ENCODE measurements around the gene ANO1.
A peak's percentile ranks its signal among the peaks of the same experiment; 100 is the strongest.

ANO1 gene

DNA sequence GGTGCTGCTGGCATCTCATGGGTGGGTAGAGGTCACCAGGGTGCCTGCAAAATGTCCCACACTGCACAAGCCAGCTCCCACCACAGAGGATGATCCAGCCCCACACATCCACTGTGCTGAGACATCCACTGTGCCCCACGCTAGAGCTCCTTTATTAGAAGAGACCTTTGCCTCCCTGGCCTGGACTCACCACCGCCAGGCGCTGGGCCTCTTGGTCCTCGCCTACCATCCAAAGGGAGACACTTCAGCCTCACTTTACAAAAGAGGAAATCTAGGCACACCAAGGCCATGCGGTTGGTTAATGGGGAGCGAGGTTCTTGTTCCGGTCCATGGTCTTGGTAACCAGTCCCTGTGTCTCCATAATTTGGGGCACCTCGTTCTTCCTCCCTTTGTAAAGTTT is 3.4 kb upstream of the ANO1 start:
- DNase-seq = no peak

DNA sequence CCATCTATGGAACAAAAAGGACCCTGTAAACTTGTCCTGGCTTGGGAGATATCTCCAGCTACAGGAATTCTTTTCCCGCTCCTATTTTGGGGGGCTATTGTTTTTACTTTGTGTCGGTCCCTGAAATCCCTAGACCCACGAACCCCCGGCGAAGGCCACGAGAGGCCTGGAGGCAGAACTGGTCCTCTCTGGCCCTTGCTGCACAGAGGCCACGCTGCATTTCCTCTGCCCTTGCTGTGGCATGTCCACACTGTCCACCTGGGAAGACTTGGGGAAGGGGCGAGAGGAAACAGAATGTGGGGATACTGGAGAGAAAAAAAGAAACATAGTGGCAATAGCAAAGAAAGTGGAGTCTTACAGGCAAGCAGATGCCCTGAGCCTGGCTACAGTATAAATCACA is 2.3 kb upstream of the ANO1 start:
- no peak for DNase-seq

DNA sequence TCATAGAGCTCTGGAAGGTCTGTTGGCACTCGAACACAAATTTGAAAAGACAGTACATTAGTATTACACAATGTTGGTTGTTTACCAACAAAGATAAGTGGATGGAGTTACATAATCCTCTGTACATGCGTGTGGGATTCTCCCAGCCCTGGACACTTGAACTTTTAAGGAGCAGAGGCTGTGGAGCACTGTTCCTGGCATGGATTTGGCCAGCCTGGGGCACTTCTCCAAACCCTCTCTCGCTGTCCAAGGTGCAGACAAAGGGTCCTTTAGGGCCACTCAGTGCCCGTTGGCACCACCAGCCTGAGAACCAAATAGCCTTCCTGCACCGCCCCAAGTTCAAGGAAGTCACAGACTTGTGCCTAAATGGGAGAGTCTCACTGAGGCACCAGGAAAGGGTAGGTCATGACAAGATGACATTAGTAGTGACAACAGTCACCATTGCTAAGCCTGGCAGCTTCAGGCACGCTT is 1.6 kb upstream of the ANO1 start:
- no peak for DNase-seq

DNA sequence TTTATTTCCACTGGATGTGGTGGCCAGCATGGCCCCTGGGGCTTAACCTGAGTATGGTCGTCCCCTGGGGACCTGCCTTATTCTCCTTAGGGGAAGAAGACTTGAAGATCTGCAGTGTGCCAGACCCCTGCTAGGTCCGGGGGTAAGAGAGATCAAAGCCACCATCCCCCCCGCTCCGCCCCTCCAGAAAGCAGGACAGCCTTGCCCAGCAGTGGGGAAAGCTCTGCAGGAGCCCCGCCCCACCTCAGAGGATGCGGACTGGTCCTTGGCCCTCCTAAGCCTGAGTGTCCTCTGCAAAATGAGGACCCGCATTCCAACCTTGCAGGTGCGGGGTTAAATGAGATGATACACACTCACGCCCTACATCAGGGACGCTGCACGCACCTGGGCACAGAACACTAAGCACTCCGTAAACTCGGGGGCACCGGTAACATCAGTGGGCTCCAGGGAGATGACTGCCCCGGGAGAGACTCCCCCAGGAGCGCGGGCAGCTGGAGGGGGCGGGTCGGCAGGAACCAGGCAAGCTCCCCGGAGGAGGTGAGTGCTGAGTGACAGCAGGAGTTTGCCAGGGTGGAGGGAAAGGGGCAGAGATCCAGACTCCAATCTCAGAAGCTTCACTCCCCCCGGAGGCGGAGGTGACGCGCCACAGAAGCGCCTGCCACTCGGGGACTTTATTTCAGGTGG is 564 bp upstream of the ANO1 start:
- DNase-seq = no peak

DNA sequence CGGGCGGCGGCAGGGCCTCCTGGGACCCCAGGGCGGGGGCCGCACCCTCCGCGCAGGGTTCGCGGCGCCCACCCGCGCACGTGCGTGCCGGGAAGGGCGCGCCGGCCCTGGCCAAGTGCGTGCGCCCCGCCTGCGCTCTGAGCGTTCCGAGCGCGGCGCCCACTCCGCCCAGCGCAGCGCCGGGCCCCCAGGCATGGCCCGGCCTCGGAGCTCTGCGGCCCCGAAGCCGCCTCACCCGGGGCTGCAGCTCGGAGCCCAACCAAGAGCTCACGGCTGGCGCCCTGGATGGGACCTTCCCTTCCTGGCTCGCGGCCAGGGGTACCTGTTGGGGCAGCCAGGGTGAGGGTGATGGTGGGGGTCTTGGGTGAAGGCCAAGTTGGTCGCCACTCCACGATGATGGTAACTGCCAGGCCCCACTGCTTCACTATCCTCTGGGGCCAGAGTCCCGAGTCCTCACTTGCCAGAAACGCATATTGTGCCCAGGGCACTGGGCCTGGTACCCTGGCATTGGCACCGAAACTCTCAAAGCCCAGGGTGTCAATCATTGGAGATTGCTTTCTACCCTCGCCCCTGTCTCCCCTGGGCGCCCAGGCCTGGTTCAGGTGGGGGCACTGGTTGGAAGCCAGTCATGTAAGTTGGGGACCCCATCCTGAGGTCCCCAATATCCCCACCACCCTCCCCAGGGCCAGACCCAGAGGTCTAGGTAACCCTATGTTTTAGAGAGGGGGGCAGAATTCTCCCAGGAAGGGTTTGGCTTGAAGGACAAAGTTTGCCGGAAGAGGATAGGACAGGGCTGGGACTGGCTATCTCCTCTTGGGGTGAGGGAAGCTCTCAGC is 882 bp downstream of the ANO1 start:
- no peak for DNase-seq

DNA sequence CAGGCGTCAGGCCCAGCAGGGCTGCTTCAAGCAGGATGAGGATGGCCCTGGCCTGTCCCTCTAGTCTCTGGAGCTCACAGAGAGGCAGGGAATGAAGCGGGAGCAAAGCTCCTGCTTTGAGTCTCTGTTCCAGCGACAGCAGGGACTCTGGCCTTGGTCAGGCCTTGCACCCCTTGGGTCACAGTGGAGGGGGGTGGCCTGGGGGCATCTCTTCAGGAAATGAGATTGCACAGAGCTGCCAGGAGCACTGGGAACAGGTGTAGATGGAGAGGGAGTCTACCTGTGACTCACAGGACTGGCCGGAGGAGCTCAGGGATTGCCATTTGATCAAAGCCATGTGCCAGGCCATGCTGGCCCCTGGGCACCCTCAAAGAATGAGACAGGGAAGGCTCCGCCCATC is 1.6 kb downstream of the ANO1 start:
- DNase-seq = no peak

DNA sequence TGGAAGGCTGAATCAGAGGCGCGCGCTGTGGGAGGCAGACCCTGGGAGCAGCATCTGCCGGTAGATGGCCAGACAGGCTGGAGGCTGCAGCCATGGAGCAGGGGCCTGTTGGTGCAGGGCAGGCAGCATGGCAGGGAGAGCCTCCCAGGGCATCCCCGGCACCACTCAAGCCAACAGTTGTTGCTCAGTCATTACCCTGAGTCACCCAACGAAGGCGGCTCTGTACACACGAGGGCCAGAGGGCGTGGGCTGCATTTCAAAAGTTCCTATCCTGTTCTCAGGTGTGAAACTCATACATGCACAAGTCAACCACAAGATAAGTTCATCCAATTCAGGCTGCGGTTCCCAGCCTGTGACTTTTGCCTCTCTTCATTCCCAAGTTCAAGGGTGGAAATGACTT is 2.6 kb downstream of the ANO1 start:
- DNase-seq = no peak

DNA sequence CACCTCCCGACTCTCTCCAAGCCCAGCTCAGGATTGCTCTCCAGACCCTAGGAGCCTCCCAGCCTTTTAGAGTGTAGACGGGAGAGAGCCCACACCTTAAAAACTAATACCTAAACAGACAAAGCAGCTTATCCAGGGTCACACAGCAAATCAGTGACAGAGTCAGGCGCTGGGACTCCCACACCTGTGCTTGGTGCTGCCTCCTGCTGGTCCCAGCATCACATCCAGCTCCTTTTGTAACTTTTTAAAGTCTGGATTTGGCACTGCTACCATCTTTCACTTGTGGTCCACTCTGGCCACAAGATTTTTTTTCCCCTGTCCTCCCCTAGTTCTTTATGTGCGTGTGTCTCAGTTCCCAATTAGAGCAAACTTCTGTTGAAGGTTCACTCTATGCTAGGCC is 4.7 kb downstream of the ANO1 start:
- DNase-seq = no peak

DNA sequence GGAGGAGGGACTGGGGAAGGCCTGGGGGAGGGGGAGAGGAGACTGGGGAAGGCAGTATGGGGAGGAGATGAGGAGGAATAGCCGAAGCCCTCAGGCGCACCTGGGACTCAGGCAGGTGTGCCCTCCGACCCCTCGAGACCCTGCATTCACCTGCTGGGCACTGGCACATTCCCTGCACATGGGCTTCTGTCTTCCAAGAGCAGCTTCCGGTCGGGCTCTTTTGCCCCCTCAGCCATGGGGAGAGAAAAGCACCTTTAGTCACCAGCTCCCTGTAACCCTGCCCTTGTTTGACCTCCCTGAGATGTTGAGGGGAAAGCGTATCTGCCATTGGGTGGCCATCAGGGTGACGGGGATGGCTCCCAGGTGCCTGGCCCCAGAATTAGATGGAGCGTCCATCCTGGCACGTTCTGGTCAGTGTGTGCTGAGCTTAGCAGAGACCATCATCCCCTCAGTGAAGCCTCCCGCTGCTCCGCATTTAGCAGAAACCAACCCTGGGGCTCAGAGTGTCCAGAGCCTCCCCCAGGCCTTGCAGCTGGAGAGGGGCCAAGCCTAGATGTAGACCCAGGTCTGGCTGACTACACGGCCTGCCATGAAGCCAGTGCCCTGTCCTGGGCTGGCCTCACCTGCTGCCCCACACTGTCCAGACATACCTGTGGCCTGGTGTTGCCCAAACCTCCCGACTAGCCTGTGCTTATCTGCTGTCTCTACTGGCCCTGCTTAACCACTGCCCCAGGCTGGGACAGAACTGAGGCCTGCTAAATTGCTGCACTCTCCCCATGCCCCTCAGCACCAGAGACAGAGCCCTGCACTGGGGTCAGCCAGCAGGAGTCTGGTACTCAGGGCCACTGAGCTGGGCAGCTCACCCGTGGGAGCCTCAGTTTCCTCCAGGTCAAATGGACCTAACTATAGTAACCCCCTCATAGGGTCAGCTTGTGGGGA is 6.2 kb downstream of the ANO1 start:
- no peak for DNase-seq

DNA sequence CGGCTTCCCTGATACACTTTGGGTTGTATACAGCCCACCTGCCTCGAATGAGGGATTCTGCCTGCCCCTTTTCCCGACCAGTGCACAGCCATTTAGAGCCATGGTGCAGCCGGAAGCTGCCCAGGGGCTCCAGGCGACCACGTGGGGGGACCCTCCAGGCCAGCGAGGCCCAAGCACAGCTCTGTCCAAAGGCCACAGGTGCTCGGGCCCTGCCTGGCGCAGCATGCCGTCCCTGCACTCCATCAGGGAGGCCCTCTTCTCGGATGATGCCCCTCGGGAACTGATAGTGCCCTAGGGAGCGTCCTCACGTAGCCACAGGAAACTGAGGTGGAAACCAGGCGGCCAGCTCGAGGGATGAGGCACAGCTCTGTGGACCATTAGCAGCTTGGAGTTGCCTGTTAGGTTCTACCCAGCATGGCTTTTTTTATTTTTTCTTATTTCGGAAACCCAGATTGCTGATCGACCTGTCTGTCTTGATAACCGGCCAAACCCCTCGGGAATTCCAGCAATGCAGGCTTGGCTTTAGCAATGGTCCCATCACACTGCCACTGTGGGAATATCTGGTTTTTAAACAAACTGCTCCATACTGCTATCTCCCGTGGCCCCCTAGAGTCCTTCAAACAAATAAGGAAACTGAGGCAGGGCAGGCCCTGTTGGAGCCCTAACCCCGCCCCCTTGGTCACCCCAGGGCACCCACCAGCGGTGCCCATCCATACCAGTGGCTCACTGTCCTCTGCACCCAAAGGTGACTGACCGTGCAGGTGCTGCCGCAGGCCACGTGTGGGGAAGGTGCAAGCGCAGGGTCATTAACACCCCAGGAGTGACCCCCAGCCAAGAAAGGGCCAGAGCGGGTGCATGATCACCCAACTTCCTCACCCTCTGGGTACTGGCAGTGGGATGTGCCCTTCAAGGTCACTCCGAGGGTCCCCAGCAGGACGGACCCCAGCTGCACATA is 8.0 kb downstream of the ANO1 start:
- no peak for DNase-seq

DNA sequence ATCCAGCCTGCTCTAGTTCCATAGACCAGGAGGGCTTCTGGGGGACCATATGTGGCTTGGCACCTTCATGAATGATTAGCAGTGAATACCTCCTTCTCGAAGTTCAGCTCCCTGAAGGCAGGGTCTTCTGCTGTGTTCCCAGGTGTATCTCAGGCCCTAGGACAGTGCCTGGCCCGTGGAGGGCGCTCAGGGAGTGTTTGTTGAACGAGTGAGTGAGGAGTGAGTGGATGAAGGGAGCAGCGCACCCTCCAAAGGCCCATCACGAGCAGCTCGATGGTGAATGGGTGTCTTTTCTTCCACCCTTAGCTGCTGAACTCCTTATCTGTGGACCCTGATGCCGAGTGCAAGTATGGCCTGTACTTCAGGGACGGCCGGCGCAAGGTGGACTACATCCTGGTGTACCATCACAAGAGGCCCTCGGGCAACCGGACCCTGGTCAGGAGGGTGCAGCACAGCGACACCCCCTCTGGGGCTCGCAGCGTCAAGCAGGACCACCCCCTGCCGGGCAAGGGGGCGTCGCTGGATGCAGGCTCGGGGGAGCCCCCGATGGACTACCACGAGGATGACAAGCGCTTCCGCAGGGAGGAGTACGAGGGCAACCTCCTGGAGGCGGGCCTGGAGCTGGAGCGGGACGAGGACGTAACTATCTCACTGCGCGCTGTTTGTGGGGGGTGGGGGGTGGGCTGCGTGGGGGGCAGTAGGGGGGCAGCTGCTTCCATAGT is 9.5 kb downstream of the ANO1 start:
- no peak for DNase-seq

DNA sequence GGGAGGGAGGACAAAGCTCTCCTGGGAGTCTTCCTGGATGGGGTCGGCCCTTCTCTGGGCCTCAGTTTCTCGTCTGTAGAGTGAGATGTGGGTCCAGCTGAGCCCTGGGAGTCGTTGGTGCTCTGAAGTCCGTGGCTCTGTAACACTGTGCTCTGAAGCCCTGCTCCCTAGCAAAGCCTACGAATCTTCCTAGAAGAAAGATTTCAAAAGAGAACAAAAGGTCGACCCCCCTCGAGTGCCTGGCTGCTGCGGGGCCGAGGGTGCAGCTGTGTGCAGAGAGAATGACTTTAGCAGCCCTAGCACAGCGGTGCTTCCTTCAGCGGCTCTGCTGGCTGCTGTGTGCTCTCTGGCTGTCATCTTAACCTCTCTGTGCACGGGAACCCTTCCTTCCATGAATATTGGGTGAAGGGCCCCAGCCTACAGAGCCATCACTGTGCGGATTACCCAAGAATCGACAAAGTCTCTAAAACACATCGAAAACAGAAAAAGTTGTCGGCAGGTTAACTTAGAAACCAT is 10.7 kb downstream of the ANO1 start:
- no peak for DNase-seq

DNA sequence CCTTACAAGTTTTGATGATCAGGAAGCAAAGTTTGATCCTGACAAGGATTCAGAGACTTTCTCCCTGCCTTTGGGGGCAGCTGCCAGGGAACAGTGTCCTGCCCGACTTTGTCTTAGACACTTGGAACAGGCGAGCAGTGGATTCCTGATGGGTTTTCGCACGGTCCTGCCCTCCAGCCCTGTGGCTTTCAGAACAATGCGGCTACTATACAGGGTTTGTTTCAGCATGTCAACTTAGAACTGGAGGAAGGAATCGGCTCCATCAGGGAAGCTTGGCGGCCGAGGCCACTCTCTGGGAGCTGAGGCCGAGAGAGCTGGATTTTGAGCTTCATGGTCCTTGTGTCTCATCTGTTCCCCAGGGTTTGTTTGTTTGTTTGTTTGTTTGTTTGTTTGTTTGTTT is 11.5 kb downstream of the ANO1 start:
- no peak for DNase-seq

DNA sequence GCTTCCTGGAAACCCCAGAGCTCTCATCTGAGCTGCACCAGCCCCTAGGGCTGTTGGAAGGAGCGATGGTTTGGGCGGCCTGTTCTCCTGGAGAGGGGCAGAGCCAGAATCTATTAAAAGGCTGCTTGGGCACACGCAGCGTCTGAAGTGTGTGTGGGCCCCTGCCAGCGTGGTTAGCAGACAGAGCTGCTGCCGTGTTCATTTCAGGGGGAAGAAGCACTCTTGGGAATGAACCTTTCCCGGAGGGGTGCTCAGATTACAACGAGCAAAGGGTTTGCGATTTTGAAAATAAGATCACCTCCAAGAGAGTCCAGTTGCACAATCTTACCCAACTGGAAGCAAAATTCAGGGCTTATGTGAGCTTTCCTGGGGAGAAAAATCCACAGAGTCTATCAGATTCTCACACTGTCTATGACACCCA is 12.9 kb downstream of the ANO1 start:
- peak; percentile 30 for DNase-seq

DNA sequence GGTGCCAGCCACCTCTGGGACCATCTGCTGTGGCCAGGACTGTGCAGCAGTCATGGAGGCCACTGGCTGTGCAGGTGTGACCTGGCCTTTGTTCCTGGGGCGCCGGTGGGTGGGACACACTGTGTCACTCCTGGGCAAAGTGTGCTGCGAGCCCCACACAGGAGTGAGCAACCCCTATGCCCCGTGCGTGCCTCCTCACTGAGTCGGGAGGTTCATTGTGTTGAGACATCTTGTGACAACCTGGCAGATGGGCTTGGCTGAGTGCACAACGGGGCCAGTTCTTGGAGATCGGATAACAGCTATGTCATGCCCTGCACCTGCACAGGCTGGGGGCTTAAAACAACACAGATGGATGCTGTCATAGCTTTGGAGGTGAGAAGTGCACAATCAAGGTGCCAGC is 13.5 kb downstream of the ANO1 start:
- DNase-seq = peak; percentile 56

DNA sequence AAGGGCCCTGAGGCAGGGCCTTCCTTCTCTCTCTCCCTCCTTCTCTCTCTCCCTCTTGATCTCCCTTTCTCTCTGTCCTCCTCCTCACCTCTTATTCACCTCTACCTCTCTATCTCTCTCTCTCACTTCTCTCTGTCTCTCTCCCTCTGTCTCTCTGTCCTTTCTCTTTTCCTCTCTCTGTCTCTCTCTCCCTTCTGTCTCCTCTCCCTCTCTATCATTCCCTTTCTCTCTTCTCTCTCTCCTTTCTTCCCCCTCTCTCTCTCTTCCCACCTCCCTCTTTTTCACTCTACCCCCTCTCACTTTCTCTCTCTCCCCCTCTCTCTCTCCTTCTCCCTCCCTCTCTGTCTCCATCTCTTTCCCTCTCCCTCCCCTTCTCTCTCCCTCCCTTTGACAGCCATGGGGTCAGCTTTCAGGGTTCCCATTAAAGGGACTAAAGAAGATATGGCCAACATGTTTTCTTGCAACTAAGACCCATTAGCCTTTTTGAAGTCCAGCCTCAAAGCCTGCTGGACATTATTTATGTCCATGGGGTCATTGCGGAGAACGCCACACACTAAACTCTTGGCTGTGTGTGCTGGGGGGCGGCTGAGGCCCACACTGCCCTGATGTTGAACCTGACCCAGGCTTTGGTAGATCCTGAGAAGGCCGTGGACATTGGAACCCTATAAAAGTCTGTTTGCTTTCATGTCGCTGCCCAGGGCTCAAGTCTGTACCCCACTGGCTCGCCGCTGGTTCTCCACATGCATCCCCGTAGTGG is 15.0 kb downstream of the ANO1 start:
- DNase-seq = no peak

DNA sequence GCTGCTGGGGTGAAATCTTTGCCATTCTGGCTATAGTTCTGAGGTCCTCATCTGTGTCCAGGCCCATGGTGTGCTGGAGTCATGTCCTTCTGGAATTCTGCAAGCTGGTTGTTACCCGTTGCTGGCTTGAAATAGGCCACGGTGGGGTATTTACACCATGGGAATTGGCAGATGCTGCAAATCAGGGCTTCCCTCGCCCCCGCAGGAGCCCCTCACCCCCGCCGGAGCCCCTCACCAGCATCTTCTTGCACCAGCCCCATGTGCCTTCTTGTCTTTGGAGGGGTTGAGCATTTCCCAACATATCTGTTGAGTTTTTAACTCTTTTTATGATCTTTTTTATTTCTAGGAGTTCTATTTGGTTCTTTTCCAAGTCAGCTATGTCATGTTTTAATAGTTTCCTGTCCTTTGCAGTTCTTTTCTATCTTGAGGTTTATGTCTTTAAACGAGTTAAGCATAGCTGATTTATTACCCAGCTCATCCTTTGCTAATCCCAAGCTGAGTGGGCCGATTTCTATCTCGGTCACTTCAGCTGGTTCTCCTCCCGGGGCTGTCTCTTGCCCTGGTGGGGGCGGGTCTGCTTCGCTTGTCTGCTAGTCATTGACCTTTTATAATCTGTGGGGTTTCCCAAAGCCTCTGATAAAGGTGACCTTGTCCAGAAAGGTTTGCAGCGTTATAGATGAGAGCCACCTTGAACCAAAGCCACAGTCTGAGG is 17.6 kb downstream of the ANO1 start:
- no peak for DNase-seq

DNA sequence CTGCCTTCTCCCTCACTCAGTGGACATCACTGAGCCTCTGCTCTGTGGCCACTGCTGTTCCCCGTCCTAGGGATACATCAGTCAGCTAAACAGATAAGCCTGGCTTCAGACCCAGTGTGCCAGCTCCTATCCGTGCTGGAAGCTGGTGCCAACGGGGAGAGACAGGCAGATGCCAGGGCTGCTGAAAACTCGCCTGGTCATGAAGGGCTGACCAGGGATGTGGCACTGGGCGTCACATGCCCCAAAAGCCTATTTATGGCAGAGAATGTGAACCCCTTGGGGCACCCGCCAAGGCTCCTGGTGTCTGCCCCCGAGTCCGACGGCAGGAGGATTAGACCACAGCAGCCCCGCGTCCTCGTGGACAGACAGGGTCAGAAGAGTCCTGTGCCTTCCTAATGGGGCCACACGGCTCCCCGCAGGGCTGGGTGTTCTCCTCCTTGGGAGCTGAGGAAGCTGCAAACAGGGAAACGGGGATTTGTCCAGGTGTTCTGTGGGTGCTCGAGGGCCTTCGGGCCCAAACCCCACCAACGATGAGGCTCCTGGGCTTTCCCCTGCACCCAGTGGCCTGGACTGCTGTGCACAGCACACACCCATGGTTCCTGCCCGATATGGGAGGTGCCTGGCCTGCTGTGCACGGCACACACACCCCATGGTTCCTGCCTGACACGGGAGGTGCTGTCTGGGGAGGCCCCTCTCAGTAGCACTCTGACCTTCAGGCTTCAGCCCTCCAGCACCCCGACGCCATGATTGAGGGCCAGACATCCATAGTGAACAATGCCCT is 19.9 kb downstream of the ANO1 start:
- no peak for DNase-seq

DNA sequence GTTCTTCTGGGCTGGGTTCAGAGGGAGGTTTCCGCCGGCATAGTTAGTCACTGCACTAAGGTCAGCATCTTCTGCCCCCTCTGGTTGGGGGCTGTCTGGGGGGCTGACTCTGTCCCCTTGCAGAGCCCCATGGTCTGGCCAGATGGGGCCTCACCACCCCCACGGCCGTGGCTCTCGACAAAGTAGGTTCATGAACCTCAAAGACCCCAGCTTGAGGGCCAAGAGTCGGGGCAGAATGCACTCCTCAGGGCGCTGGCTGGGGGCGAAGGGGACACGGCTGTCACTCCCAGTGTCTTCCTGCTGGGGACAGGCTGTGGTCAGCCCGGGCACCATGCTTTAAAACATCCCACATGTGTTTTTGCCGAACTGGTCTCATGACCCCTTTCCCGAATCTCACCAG is 20.8 kb downstream of the ANO1 start:
- DNase-seq = no peak
